GM19328 (cell line): ENCODE results near the gene SF3A2.

Experiments
- ATAC-seq: cut with Tn5 transposase; IDR thresholded peaks from one replicate; pipeline ENCODE4 v1.9.1; 2021; ENCODE audit warnings: mild to moderate bottlenecking, moderate library complexity; ENCODE audit not compliant: unreplicated experiment

Gene SF3A2

DNA sequence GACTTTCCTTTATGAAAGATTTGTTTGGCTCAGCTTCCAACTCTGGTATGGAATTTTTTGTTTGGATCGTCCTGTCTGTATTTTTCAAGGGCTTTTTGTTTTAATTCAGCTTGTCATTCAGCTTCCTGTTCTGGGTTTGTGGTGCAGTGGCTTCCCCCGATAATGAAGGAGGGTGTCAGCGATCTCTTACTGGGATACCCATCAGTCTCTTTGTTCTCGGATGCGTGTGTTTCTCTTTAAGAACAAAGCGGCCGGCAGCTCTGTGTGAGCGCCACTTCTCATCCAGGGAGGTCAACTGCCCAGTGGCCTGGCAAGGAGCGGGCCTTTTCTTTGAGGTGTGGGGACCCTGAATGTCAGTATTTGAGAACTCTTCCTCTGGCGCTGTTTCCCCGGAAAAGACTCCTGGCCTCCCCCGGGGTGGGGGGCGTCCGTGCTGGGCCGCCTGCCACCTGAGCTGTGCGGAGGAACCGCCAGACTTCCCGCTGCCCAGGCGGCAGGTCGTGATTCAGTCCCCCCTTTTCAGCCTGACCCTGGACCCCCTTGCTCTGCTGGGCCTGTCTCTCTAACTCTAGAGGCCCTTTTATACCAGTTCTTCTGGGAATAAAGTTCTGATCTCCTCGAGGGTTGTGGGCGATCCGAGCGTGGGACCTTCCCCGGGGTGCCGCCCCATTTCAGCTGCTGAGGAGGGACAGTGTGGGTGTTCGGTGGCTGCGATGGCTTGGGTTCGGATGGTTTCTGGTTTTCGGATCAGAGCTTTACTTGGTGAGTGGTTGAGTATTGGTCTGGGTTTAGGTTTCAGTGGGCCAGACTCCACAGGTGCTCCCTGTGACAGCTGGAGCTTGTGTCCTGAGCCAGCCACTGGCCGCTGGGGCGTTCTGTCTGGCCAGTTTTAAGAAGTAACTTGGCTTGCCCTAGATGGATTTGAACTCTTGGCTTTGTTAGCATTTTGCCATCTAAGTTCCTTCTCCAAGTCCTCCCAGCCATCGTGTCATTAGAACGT lies 3.4 kb downstream of the SF3A2 start:
- ATAC-seq = no peak

DNA sequence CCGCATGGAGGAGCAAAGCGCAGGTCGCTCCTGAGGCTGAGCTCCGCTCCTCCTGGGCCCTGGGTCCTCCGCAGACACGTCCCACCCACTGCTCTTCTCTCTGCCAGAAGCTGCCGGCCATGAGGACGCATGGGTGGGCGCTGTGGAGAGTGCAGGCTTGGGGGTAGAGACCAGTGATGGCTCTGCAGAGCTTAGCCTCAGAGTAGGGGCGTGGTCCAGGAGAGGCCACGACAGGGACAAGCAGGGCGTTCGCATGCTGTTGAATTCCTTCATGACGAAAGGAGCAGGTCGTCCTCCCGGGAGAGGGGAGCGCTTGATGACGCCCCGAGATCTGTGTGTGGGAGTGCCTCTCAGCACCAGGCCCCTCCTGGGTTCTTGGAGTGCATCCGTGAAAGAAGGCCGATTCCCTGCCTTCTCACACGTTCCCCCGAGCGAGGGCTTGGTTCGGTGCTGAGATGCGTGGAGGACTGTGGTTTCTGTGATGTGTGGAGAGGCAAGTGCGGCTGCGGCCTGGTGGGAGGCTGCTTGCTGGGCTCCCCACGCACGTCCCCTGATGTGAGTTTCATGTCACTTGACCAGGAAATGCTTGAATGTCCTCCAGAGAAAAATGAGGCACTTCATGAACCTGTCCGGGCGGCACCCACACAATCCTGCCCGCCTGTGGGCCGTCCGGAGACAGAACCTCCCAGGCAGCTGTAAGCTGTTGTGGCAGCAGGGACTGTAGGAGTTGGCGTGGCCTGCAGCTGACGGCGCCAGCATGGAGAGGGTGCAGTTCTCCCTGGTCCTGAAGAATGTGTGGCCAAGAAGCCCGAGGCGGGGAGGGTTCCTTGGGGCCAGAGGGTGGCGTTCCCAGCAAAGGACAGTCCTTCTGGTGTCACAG lies 4.5 kb downstream of the SF3A2 start:
- ATAC-seq = no peak

DNA sequence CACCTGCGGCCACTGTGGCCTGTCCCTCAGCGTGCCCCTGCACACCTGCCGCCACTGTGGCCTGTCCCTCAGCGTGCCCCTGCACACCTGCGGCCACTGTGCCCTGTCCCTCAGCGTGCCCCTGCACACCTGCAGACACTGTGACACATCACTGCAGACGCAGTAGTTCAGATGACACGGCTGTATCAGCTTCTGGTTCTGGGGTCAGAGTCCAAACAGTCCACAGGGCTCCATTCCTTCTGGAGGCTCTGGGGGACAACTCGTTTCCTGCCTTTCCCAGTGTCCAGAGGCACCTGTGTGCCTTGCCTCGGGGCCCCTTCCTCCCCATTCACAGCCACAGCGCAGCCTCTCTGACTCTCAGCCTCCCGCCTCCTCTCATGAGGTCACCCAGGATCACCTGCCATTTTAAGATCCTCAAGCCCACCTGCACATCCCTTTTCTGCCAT lies 5.5 kb downstream of the SF3A2 start:
- ATAC-seq = no peak

DNA sequence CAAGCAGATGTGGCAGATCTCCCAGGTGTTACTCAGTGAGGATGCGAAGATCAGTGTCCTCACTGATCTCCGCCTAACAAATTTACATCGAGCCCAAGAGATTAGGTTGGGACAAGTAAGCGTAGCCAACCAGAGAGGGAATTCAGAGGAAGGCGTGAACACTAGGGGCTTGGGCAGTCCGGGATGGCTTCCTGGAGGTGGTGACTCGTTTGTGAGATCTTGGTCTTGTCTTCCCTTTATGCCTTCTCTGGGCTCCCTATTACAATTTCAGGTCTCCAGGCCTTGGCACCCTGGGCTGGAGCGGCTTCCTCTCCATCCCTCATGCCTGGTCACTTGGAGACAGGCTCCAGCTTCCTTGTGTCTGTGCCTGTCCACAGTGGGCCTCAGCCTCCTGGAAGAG lies 6.2 kb downstream of the SF3A2 start:
- no peak for ATAC-seq

DNA sequence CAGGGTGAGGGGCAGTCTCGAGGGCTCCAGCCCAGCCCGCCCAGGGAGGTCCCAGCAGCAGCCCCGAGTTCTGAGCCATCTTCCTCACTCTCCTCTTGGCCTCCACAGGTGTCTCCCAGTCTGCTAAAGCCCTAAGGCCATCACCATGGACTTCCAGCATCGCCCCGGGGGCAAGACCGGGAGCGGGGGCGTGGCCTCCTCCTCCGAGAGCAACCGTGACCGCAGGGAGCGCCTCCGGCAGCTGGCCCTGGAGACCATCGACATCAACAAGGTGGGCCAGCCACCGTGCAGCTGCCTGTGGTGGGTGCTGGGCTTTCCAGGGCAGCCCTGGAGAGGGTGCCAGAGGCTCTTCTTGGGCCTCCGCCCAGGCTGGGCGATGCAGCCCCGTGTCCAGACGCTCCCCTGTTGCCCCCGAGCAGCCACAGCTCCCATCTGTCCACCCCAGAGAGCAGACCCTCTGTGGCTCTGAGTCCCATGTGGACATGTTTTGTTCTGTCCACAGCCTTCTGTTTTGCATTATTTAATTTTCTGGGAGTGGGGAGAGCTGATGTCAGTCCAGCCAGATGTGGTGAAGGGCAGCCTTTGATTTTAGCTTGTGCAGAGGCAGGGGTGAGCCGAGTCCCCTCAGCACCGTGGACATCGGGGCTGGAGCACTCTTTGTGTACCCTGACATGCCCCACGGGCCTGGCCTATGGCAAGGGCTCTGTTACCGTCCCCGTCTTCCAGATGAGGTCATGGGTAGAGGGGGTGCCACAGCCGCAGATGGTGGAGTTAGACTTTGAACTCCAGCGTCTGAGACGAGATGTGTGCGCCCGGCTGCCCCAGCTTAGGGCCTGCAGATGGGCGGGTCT lies 6.9 kb downstream of the SF3A2 start:
- no peak for ATAC-seq

DNA sequence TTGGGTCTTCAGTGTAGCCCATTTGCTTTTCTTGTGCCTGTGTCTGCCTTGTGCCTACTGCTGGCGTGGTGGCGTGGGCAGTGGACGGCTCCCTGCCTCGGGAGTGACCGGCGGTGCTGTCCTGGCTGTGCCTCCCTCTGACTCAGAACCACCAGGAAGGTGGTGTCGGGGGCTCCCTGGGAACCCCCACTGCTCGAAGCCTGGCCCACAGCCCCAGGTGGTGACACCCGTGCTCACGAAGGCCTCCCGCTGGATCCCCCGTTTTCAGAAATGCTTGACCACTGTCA lies 7.4 kb downstream of the SF3A2 start:
- no peak for ATAC-seq

DNA sequence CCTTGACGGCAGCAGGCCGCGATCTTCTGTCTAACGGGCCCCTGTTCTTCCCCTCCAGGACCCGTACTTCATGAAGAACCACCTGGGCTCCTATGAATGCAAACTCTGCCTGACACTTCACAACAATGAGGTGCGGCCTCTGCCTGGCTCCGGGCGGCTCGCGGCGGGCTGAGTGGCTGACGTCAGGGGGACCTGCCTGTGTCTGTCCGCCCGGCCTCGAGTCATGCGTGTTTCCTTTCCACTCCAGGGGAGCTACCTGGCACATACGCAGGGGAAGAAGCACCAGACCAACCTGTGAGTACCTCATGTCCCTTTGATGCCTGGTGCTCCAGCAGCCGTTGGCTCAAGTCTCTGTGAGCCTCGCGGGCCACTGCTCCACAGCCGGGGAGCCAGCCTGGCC lies 7.9 kb downstream of the SF3A2 start:
- ATAC-seq = no peak

DNA sequence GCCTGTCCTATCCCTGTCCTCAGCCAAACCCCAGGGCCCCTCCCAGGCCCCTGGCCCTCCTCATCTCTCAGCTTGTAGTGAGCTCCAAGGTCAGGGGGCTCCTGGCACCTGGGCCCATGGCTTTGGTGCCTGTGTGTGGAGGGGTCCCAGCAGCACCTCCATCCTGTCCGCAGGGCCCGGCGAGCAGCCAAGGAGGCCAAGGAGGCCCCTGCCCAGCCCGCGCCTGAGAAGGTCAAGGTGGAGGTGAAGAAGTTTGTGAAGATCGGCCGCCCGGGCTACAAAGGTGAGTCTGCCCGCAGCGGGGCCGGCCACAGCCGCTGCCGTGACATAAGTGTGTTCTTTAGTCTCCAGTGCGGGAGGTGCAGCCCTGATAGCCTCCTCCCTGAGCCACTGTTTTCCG lies 8.6 kb downstream of the SF3A2 start:
- no peak for ATAC-seq

DNA sequence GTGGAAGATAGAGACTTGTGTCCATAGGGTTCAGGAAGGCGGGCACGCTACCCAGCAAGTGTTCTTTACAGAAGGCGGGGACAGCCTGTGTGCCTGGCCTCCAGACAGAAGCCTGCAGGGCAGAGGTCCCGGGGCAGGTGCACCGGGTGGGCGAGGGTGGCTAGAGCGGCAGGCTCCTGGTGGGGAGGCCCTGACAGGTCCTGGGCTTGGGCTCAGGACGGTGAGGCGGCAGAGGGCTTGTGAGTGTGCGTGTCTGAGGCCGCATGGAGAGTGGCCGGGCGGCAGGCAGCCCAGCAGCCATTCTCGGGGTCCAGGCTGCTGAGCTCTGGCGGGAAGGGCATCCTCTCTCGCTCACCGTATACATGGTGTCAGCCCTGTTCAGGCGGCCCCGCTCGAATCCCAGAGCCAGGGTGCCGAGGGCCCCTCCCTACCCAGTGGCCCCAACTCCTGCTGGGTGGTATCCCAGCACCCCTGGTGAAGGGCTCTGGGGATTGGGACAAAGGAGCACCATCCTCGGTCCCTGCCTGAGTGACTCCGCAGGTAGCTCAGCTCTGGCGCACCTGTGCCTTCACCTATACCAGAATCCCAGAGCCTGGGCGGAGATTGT lies 9.5 kb downstream of the SF3A2 start:
- no peak for ATAC-seq

DNA sequence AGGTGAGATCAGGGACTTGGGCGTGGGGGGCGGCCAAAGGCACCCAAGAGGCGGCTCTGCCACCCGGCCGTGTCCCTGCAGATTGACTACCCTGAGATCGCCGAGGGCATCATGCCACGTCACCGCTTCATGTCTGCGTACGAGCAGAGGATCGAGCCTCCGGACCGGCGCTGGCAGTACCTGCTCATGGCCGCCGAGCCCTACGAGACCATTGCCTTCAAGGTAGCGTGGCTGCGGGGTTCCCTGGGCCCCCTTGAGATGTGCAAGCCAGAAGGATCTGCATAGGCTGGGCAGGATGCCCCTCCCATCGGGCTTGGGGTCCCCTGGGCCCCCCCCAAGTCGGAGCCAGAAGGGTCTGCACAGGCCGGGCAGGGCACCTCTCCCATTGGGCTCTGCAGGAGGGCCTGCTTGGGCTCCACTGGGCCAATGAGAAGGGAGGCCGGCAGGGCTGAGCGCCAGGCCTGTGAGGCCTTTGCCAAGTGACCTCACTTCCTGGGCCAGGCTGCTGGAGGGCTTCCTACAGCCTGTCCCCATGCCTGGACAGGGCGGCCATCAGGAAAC lies 10.3 kb downstream of the SF3A2 start:
- no peak for ATAC-seq

DNA sequence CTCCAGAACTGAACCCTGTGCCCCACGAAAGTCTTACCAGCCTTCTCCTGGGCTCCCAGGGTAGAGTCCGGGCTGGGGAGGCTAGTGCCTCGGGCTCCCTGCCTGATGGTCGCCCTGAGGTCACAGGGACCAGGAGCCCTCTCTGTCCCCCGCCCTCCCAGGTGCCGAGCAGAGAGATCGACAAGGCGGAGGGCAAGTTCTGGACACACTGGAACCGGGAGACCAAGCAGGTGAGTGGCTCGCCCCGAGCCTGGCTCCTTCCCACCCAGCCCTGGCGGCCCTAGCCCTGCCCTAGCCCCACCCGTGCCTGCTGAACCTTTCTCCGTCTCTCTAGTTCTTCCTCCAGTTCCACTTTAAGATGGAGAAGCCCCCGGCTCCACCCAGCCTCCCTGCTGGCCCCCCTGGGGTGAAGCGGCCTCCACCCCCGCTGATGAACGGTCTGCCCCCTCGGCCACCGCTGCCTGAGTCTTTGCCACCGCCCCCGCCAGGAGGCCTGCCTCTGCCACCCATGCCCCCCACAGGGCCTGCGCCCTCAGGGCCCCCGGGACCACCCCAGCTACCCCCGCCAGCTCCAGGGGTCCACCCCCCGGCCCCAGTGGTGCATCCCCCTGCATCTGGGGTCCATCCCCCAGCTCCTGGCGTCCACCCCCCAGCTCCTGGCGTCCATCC lies 10.9 kb downstream of the SF3A2 start:
- ATAC-seq = no peak

DNA sequence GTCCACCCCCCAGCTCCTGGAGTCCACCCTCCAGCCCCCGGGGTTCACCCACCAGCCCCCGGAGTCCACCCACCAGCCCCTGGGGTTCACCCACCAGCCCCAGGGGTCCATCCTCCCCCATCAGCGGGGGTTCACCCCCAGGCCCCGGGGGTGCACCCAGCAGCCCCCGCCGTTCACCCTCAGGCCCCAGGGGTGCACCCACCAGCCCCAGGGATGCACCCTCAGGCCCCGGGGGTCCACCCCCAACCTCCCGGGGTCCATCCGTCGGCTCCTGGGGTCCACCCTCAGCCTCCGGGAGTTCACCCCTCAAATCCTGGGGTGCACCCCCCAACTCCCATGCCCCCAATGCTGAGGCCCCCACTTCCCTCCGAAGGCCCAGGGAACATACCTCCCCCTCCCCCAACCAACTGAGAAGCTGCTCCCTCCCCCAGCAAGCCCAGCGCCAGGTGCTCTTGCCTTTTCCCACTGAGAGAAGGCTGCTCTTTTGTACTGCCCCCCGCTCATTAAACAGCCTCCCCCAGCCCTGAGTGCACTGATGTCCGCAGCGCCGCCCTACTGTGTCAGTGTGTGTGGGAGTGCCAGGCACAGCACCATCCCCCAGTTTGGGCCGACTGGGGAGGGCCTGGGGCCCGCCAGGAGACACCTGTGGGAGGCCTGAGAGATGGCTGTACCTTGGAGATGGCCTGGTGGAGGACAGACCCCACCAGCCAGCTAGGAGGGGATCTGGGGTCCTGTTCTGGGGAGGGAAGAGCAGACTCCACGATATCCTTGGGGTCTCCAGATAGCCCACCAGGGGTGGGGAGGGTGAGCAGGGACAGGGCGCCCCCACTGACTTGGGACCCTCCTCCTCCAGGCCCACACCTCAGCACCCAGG lies 11.7 kb downstream of the SF3A2 start:
- ATAC-seq = no peak

DNA sequence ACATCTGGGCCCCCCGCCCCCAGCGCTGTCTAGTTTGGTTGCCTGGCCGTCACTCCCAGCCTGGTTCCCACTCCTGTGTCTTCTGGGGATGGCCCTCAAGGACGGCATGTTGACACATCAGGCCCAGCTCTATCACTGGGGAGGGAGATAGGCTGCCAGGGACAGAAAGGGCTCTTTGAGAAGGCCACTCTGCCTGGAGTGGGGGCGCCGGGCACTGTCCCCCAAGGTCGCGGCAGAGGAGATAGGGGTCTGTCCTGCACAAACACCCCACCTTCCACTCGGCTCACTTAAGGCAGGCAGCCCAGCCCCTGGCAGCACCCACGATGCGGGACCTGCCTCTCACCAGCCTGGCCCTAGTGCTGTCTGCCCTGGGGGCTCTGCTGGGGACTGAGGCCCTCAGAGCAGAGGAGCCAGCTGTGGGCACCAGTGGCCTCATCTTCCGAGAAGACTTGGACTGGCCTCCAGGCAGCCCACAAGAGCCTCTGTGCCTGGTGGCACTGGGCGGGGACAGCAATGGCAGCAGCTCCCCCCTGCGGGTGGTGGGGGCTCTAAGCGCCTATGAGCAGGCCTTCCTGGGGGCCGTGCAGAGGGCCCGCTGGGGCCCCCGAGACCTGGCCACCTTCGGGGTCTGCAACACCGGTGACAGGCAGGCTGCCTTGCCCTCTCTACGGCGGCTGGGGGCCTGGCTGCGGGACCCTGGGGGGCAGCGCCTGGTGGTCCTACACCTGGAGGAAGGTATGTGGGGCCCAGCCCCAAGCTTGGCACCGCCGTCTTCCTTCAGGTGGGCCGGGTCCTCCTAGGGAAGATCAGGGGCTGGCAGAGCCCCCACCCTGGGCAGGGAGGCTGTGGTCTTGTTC lies 12.6 kb downstream of the SF3A2 start, which contains the start of gene AMH:
Gene AMH (plus strand): TSS at position 314 of the 857 bp plus-strand sequence. CDS start 10 bp downstream, at position 324.
- no peak for ATAC-seq

DNA sequence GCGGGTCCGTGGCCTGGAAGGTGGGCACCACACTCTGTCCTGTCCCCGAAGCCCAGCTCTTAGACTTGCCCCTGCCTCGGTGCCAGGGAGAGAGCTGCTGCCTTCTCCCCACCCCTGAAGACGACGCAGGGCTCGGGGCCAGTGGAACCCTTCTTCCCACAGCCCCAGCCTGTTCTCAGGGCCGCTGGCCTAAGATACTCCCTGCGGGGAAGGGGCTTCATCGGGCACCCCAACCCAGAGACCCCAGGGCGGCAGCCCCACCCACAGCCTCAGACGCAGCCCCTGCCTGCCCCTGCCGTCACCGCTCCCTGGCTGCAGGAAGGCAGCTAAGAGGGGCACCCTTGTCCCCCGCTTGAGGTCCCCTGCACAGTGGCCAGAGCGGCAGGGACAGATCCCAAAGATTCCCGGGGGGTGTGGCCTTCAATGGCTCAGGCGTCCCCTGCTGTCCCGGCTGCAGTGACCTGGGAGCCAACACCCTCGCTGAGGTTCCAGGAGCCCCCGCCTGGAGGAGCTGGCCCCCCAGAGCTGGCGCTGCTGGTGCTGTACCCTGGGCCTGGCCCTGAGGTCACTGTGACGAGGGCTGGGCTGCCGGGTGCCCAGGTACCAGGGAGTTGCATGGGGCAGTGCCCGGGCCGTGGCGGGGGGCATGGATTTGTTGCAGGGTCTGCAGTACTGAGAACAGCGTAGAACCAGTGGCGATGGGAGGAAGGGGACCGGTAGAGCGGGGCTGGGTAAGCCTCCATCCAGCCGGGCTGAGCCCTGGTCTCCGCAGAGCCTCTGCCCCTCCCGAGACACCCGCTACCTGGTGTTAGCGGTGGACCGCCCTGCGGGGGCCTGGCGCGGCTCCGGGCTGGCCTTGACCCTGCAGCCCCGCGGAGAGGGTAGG lies 13.5 kb downstream of the SF3A2 start:
- ATAC-seq = no peak

DNA sequence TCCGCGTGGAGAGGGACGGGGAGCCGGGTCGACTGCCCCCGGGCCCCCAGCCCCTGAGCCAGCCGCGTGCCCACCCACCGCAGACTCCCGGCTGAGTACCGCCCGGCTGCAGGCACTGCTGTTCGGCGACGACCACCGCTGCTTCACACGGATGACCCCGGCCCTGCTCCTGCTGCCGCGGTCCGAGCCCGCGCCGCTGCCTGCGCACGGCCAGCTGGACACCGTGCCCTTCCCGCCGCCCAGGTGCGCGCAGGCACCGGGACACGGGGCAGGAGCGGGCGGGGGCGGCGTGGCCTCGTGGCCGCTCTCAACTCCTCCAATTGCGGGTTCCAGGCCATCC lies 14.1 kb downstream of the SF3A2 start:
- ATAC-seq = no peak

DNA sequence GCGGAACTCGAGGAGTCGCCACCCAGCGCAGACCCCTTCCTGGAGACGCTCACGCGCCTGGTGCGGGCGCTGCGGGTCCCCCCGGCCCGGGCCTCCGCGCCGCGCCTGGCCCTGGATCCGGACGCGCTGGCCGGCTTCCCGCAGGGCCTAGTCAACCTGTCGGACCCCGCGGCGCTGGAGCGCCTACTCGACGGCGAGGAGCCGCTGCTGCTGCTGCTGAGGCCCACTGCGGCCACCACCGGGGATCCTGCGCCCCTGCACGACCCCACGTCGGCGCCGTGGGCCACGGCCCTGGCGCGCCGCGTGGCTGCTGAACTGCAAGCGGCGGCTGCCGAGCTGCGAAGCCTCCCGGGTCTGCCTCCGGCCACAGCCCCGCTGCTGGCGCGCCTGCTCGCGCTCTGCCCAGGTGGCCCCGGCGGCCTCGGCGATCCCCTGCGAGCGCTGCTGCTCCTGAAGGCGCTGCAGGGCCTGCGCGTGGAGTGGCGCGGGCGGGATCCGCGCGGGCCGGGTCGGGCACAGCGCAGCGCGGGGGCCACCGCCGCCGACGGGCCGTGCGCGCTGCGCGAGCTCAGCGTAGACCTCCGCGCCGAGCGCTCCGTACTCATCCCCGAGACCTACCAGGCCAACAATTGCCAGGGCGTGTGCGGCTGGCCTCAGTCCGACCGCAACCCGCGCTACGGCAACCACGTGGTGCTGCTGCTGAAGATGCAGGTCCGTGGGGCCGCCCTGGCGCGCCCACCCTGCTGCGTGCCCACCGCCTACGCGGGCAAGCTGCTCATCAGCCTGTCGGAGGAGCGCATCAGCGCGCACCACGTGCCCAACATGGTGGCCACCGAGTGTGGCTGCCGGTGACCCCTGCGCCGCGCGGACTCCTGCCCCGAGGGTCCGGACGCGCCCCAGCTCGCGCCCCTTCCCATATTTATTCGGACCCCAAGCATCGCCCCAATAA lies 14.8 kb downstream of the SF3A2 start:
- no peak for ATAC-seq
